ENCODE data around the gene TOR3A. TPM values are rescaled to one million over a fixed set of nuclear protein-coding genes. Genes with fewer than 3 reads are reported as not detected.

TOR3A gene
- total RNA-seq, 1 experiment from 2014 or later = 25.2 TPM

GRCh38 chr1:179052776-179053175 lies 29.1 kb upstream of the TOR3A start:
- no peak for TF ChIP-seq CTCF (IDR thresholded peaks at IDR 0.05; ENCODE audit: insufficient read depth in 1 of 2, low read depth in 1 of 2, low read length in 1 of 2, severe bottlenecking in 1 of 2, unreplicated experiment in 1 of 2)
- Mint-ChIP-seq H3K27ac (ENCODE audit: unreplicated experiment) (no peak overlapping the region), H3K9me3 (ENCODE audit: unreplicated experiment) (no peaks in the 10 kb centered on the region), H3K27me3 (ENCODE audit: insufficient read depth, unreplicated experiment) (no peaks in the 10 kb centered on the region), H3K4me1 (ENCODE audit: low read depth, unreplicated experiment) (no peaks in the 10 kb centered on the region), H3K4me3 (ENCODE audit: unreplicated experiment) (no peak overlapping the region), H3K36me3 (ENCODE audit: insufficient read depth, unreplicated experiment) (peaks cover 5% of the 10 kb centered on the region)
- intact Hi-C loops (cut with micrococcal nuclease; ENCODE audit: unreplicated experiment) = no loop called here
- H3K4me1 ChIP-seq = no peaks in the 10 kb centered on the region
- CTCF ChIA-PET = no interaction called here
- no peaks in the 10 kb centered on the region for H3K27me3 ChIP-seq (replicated peaks; ENCODE audit: control insufficient read depth, insufficient read depth, low read length)
- H3K4me3 ChIP-seq (ENCODE audit: low read depth, low read length) = no peak overlapping the region
- no peak for DNase-seq
- H3K9me3 ChIP-seq = no peaks in the 10 kb centered on the region
- POLR2A ChIA-PET = no interaction called here
- BruUV-seq (replicated peaks) = no TSS peak
- H3K36me3 ChIP-seq (ENCODE audit: control insufficient read depth, insufficient read depth, low read length) = no peaks in the 10 kb centered on the region

GRCh38 chr1:179053486-179053885 lies 28.4 kb upstream of the TOR3A start:
- Histone ChIP-seq H3K9me3 (no peaks in the 10 kb centered on the region), H3K4me3 (ENCODE audit: low read depth, low read length) (no peak overlapping the region), H3K36me3 (ENCODE audit: control insufficient read depth, insufficient read depth, low read length) (no peaks in the 10 kb centered on the region), H3K27me3 (replicated peaks; ENCODE audit: control insufficient read depth, insufficient read depth, low read length) (no peaks in the 10 kb centered on the region), H3K4me1 (peaks cover 4% of the 10 kb centered on the region)
- no peak overlapping the region for H3K4me3 Mint-ChIP-seq (ENCODE audit: unreplicated experiment)
- H3K4me1 Mint-ChIP-seq (ENCODE audit: low read depth, unreplicated experiment) = peaks cover 3% of the 10 kb centered on the region
- H3K27me3 Mint-ChIP-seq (ENCODE audit: insufficient read depth, unreplicated experiment) = no peaks in the 10 kb centered on the region
- ChIA-PET CTCF (no interaction called here), POLR2A (no interaction called here)
- intact Hi-C loops (cut with micrococcal nuclease; ENCODE audit: unreplicated experiment) = no loop called here
- H3K9me3 Mint-ChIP-seq (ENCODE audit: unreplicated experiment) = no peaks in the 10 kb centered on the region
- BruUV-seq (replicated peaks) = no TSS peak
- H3K36me3 Mint-ChIP-seq (ENCODE audit: insufficient read depth, unreplicated experiment) = peaks cover 5% of the 10 kb centered on the region
- H3K27ac Mint-ChIP-seq (ENCODE audit: unreplicated experiment) = no peak overlapping the region
- TF ChIP-seq CTCF (IDR thresholded peaks at IDR 0.05; ENCODE audit: insufficient read depth in 1 of 2, low read depth in 1 of 2, low read length in 1 of 2, severe bottlenecking in 1 of 2, unreplicated experiment in 1 of 2) = no peak
- DNase-seq = no peak

DNA sequence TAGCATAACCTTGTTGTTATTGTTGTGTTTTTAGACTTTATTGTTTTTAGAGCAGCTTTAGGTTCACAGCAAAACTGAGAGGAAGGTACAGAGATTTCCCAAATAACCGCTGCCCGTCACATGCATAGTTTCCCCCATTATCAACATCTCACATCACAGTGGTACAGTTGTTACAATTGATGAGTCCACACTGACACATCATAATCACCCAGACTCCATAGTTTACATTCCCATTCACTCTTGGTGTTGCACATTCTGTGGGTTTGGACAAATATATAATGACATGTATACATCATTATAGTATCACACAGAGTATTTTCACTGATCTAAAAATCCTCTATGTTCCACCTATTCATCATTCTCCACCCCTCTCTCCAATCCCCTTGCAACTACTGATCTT lies 25.9 kb upstream of the TOR3A start:
- POLR2A ChIA-PET = no interaction called here
- Mint-ChIP-seq H3K9me3 (ENCODE audit: unreplicated experiment) (no peaks in the 10 kb centered on the region), H3K36me3 (ENCODE audit: insufficient read depth, unreplicated experiment) (peaks cover 5% of the 10 kb centered on the region), H3K4me1 (ENCODE audit: low read depth, unreplicated experiment) (peaks cover 9% of the 10 kb centered on the region), H3K4me3 (ENCODE audit: unreplicated experiment) (no peak overlapping the region), H3K27me3 (ENCODE audit: insufficient read depth, unreplicated experiment) (no peaks in the 10 kb centered on the region), H3K27ac (ENCODE audit: unreplicated experiment) (no peak overlapping the region)
- H3K9me3 ChIP-seq = no peaks in the 10 kb centered on the region
- no peak overlapping the region for H3K4me3 ChIP-seq (ENCODE audit: low read depth, low read length)
- intact Hi-C loops (cut with micrococcal nuclease; ENCODE audit: unreplicated experiment) = no loop called here
- H3K36me3 ChIP-seq (ENCODE audit: control insufficient read depth, insufficient read depth, low read length) = no peaks in the 10 kb centered on the region
- peaks cover 13% of the 10 kb centered on the region for H3K4me1 ChIP-seq
- DNase-seq = no peak
- H3K27me3 ChIP-seq (replicated peaks; ENCODE audit: control insufficient read depth, insufficient read depth, low read length) = no peaks in the 10 kb centered on the region
- CTCF ChIA-PET = no interaction called here
- TF ChIP-seq CTCF (IDR thresholded peaks at IDR 0.05; ENCODE audit: insufficient read depth in 1 of 2, low read depth in 1 of 2, low read length in 1 of 2, severe bottlenecking in 1 of 2, unreplicated experiment in 1 of 2) = no peak
- no TSS peak for BruUV-seq (replicated peaks)
